GM18498 (cell line): ENCODE results near the gene BCAN.

Experiments
- ATAC-seq: cut with Tn5 transposase; IDR thresholded peaks from one replicate; pipeline ENCODE4 v1.9.1; 2021; ENCODE audit warnings: mild to moderate bottlenecking, moderate library complexity; ENCODE audit not compliant: unreplicated experiment

Gene BCAN

DNA sequence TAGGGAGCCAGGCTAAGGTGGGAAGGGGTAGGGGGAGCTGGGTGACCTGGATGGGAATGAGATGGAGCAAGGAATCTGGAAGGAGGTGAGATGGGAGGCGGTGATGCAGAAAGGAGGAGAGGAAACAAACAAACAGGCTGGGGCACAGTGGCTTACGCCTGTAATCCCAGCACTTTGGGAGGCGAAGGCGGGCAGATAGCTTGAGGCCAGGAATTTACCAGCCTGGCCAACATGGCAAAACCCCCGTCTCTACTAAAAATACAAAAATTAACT, 52.7 kb downstream of the BCAN start:
- ATAC-seq = no peak

DNA sequence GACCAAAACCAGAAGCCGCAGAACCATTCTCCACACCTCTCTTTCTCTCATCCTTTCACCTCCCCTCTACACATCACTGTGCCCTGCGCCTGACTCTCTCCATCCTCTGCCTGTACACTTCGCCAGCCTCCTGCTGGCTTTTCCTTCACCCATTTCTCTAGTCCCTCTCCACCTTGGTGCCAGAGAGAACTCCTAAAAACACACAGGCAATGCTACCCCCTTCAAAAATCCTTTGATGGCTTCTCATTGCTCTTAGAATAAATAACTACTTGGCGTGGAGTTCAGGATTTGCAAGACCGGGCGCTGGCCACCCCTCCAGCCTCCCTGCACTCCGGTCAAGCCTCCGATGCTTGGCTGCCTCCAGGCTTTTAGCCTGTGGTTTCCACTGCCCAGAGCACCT, 54.8 kb downstream of the BCAN start:
- no peak for ATAC-seq

DNA sequence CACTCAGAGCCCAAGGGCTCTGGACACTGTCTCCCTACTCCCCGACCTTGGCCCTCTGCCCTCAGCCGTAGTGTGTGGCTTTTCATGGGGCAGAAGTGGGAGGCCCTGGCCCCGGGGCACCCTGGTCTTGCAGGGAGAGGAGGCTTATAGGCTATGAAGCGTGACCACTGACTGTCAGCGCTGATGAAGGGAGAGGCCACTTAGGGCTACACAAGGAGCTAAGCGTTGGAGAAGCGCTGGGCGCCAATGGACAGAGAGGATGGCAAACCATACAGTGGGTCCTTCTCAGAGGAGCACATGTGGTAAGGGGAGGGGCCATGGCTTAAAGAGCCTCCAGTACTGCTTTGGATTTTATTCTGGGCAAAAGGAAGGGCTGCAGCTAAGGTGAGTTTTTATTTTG, 55.6 kb downstream of the BCAN start:
- ATAC-seq = no peak

DNA sequence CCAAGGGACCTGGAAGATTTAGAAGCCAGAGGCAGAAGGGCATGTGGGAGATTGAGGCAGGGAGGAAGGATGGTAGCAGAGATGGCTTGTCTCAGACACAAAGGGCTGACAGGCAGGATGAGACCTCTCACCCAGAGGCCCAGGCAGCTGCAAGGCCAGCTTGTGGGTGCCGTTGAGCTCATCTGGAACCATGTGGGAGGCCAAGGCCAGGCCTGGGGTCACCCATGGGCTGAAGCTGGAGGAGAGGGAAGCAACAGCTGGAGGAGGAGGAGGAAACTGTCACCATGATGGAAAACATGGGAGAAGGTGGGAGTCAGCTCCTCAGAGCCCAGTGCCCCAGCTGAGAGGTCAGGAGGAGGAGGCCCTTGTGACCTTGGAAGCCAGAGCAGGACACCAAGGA, 57.1 kb downstream of the BCAN start:
- no peak for ATAC-seq

DNA sequence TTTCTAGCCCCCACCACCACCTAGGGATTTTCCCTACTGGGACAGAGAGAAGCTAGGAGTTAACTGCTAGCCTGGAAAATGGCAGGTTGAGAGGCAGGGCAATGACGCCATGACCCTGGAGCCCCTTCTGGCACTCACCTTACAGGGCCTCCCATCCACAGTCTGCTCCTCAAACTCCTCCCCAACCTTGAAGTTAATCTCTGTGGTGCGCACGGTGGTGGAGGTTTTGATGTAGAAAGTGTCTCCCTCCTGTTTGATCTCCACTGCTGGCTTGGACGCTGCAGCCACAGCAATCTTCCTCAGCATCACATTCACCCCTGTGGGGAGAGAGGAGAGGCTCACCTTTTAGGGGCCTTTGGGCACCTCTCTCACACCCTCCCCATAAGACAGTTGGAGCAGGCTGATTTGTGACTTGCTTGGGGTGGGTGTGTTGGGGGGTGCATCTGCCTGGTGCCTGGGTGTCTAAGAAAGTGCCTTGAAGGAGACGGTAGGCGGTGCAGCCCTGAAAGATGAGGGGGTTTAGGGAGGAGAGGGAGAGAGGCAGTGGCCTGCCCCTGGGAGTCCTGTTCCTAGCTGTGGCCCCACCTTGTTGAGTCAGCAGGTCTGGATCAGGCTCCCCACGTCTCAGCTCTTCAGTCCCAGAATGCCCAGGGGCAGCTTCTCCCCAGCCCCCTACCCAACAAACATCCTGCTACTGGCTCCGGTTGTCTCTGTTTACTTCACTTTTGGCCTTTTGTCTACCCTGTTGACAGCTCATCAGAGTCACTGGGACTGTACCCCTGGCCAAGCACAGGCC, 59.0 kb downstream of the BCAN start:
- ATAC-seq = no peak

DNA sequence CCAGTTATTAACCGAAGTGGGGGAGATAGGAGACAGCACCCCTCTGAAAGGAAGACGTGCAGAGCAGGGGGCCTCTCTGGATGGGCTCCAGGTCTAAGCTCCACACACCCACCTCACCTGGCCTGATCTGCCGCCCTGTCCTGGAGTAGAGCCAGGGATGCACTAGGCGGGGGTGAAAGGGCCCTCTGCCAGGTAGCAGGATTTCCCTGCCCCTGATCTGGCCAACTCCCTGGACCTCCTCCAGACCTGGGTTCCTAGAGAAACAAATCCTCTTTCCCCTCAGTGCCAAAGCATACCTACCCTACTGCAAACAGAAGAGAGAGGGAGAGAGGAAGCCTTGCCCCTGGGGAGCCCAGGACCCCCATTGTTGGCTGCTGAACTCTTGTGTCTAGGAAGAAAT, 61.4 kb downstream of the BCAN start:
- no peak for ATAC-seq

DNA sequence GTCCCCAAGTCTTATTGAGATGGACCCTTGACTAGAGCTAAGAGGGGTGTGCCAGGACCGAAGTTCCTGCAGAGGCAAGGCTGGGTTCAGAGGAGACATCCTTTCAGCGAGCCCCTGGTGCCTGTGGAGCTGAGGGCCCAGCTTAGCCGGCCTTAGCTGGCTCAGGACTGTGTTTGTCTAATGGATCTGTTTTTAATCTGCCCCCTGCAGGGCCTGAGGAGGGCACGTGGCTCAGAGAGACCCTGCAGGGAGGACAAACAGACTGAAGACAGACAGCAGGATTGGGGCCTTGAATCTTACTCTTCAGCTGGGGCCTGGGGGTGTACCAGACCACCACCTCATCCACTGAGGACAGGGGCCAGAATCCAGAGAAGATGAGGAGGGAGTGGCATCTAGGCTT, 61.8 kb downstream of the BCAN start:
- no peak for ATAC-seq

DNA sequence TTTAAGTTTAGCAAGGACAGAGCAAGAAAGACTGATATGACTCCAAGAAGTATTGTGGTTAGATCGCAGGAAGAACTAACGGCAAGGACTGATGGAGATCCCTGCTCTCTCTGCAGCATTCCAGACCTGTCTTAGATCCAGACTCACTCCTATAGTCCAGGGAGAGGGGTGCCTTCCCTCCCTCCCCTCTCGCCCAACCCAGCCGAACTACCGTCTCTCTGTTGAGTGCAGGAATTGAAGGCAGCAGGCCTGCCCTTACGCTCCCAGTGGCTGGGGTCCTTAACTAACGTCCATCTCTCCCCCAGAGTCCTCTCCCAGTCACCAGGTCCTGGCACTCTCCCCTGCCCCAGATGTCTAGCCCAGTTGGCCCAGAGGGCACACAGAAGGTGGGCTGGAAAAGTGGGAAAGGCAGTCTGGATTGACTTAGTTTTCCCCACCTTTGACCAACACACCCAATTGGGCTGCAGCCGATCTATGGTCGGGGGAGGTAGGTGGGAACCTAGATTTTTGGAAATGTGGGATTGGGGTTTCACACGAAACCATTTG, 62.3 kb downstream of the BCAN start:
- no peak for ATAC-seq

DNA sequence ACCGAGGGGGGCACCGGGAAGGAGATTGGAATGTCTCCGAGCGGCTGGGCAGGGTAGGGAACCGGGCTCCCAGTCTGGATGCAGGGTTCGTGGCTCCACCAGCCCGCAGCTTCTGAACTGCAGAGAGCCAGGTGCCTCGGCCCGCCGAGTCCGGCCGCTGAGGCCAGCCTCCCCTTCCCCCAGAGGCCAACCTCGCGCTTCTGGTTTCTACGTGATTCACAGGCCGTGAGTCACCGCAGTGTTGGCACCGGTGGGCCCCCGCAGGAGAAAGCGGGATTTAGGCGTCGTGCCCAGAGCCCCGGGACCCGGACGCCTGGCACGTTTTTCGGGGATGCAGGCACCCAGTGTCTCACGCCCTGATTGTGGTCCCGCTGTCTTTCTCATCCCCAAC, 63.0 kb downstream of the BCAN start:
- no peak for ATAC-seq

DNA sequence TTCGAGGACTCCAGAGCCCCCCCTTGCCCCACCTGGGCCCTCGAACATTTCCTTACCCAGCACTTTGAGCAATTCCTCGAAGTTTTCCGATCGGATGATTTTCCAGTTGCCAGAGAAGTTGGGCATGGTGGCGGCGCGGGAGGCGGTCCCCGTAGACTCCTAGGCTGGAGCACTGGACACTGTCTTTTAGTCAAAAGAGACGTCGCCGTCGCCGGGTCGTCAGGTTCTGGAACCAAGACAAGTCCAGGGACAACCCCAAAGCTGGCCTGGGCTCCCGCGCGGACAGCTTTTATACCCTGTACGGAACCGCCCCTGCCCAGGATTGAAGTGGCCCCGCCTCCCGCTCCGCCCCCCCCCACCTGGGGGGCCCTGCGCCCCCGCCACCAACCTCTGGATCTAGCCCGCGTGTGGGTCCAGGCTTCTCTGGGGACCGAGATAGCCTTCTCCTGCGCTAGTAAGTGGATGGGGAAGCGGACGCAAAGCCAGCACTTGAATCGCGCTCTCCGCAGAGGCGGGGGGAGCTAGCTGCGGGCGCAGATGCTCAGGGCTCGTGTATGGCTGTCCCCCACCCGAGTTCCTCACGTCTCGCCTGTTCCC, 63.5 kb downstream of the BCAN start, which contains the start of gene CRABP2:
Gene CRABP2, minus strand, starts transcription at position 263 of the 597 bp plus-strand sequence. Its CDS starts 137 bp downstream, at position 126.
- no peak for ATAC-seq

DNA sequence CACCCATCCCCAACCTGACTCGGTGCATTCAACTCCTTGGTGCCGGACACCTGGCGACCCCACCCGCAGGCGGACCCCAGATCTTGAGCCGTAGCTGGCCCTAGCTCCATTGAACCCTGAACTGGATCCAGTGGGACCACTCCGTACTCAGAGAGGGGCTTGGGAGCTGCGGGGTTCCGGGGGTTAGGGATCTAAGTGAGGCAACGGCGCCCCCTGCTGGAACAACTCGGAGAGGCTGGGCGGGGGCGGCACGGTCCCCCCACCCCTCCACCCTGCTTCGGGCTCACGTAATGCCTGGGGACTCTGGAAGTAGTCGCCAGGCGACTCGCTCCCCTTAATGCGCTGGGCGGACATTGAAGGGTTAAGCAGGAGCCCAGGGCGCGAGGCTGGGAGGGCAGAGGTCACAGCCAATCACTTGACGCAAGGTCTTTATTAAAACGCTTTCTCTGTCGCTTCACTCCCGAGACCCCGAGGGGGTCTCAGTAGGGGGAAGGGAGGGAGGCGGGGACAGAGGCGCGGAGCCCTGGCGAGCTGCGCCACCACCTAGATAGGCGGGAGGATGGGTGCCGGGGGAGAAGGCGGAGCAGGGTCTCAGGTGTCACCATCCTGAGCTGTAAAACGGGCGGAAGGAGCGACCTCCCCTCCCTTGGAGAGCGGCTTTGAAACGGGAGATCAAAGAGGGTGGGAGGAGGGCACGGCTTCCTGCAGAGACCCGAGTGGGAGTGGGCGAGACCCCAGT, 64.2 kb downstream of the BCAN start:
- ATAC-seq = no peak

DNA sequence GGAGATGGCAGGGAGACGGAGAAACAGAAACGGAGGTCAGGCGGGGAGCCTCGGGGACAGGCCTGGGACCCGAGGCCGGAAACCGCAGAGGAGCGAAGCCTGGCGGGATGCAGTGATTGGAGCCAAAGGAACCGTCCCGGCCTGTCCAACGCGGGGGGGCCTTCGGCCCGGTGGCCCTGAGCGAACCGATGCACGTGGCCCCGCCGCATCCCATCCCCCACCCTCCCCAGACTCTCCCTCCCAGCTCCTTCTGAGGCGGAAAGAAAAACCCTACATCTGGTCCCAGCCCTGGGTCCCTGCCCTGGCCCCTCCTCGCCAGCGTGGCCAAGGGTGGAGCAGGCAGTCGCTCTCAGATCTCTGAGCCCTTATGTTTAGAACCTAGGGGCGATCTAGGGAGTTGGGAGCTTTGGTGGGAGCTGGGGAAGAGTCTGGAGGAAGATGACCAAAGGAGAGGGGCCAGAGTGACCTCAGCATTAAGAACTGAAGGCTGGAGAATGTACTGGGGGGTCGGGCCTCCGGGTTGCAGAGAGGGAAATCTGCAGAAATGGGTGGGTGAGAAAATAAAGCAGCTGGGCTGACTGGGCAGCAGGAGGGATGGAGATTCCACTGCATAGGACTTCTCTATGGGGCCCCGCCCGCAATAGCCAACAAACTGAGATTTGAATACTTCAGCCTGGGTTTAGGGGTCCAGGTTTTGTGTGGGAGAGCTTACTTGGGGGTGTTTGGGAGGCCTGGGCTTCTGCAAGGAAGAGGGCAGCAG, 64.9 kb downstream of the BCAN start:
- ATAC-seq = no peak

DNA sequence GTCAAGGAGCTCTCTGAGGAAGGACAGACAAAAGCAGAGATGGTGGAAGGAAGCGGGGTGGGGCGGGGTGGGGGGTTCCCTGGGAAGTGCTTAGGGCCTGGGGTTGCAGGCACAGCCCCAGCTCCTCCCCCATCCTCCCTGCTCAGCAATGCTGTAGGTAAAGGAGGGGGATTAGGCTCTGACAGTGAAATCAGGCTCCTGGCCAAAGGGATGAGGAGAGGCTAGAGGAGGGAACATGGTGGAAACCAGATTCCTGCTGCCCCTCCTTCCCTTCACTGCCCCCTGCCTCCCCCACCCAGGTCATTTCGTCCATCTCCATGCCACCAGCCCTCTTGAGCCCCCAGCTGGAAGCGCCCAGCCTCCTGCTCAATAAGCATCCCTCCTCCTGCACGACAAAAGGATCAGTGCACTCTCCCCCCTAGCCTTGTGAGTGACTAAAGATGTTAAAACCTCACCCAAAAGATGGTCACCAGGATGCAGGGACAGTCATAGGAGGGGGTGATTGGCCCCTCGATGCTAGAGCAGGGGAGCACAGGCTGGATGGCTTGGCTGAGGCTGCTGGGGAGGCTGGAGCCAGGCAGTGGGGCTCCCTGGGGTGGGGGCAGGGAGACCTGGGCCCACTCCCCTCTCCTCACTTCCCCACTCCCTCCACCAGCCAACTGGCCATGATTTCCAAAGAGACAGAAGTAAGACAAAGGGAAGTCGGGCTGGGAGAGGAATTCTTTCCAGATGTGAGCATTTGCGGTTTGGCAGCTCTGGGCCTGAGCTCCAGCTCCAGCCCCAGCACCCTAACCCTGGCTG, 65.7 kb downstream of the BCAN start:
- no peak for ATAC-seq

DNA sequence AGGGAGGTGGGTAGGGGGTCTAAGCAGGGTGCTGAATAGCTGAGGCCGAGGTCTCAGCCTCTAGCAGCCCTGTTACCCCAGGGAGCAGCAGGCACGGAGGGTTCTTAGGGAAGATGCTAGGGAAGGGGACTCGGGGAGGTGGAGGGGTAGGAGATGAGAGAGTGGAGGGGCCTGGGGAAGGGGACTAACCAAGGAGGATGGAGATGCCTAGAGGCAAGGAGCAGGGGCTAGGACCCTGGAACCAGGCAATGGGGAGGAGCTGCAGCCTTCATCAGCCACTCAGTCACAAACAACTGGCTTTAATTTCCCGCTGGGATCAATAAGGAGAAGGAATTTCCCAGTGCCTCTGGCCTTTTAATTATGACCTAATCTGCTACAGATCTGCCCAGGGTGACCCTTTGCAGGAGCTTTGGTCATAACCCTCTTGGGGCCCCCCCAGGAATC, 66.3 kb downstream of the BCAN start:
- no peak for ATAC-seq

DNA sequence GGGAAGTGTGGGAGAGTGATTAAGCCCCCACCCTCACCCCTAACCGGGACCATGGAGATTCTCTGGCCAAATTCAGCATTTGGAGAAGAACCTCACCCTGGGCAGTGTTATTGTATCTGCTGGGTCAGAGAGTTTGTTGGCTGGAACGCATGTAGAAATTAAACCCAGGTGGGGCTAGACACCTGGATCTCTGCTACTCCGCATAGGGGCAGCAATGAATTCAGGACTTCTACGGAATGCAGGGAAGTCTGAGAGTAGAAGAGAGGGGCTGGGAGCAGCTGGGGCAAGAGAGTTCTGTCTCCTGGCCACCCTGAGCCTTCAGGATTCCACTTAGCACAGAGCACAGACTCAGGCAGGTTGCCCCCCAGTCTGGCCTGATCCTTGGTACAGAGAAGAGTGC, 67.1 kb downstream of the BCAN start:
- no peak for ATAC-seq
